Measurements from ENCODE around the gene RNF19B.

Gene RNF19B

DNA sequence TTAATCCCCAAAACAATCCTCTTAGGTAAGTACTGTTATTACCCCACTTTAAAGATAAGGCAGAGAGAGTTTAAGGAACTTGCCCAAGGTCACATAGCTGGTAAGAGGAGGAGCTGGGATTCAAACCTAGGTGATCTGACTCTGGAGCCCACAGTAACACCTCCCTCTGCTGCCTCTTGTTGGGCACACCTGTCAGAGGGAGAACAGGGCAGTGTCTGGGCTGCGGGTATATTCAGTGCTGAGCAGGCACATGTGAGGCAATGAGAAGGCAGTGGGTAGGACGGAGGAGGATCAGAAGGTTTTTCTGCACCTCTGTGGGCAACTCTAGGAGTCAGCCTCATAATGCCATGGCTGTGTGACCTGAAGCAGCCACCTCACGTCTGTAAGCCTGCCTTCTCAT, 76.5 kb downstream of the RNF19B start:
- no peak for DNase-seq (ENCODE audit: low read depth)

GRCh38 chr1:32887623-32888022, 77.0 kb downstream of the RNF19B start:
- DNase-seq (ENCODE audit: low read depth): no peak

- DNase-seq (ENCODE audit: low read depth): no peak
Measured at GRCh38 chr1:32886828-32887414, 77.7 kb downstream of the RNF19B start.

Measured in T follicular helper cell (primary cell).